Activated CD4-positive, alpha-beta T cell treated with anti-CD3 and anti-CD28 coated beads, Interleukin-2, amount 10 ng/mL, durations not matched to agents 7 days and 5 days (primary cell): Measurements from ENCODE around the gene PET100. TPM values are rescaled to one million over a fixed set of nuclear protein-coding genes. Genes with fewer than 3 reads are reported as not detected.

ENCODE experiments used
- CTCF ChIA-PET: fragments of 350-600 bp; sonication (Branson Sonifier 250); formaldehyde crosslinking; loops from one replicate; lab custom pipeline; 2021; ENCODE audit warnings: antibody characterized with exemption; lab: Charles Lee
- POLR2A ChIA-PET: fragments of 350-600 bp; sonication (Branson Sonifier 250); formaldehyde crosslinking; loops from one replicate; lab custom pipeline; 2021; ENCODE audit warnings: antibody characterized with exemption; lab: Charles Lee
- DNase-seq: peaks from one replicate; pipeline ENCODE4 v3.0.0-alpha.2; 2020
- H3K27ac Mint-ChIP-seq: one replicate; pipeline ENCODE4 v1.8.0; 2021; ENCODE audit warnings: mild to moderate bottlenecking, moderate library complexity, mixed read lengths
- H3K27me3 Mint-ChIP-seq: one replicate; pipeline ENCODE4 v1.8.0; 2021; ENCODE audit warnings: mixed read lengths
- H3K36me3 Mint-ChIP-seq: one replicate; pipeline ENCODE4 v1.8.0; 2021; ENCODE audit warnings: low read depth, mixed read lengths
- H3K4me1 Mint-ChIP-seq: one replicate; pipeline ENCODE4 v1.8.0; 2021; ENCODE audit warnings: mixed read lengths
- H3K4me3 Mint-ChIP-seq: one replicate; pipeline ENCODE4 v1.8.0; 2021; ENCODE audit warnings: mild to moderate bottlenecking, moderate library complexity, mixed read lengths
- H3K9me3 Mint-ChIP-seq: one replicate; pipeline ENCODE4 v1.8.0; 2021; ENCODE audit warnings: mixed read lengths
- total RNA-seq, 2 experiments: library from RNA; stranded (reverse); gene quantifications; one replicate each; pipeline ENCODE4 v1.2.3, GENCODE V29; 2021

Gene PET100
- total RNA-seq, 2 experiments from 2014 or later, result 108 to 169 TPM

- ChIA-PET CTCF (interaction anchor here (0.6 kb wide), 1 partner anchor 9 kb away, joined by 3 read pairs; no protein-coding TSS in a partner anchor), POLR2A (no interaction called here)
- Mint-ChIP-seq H3K27me3 (peaks cover 3% of the 10 kb centered on the region), H3K27ac (no peak overlapping the region), H3K4me3 (no peak overlapping the region), H3K9me3 (no peaks in the 10 kb centered on the region), H3K36me3 (no peaks in the 10 kb centered on the region), H3K4me1 (peaks cover 12% of the 10 kb centered on the region)
- no peak for DNase-seq
Observed at GRCh38 chr19:7603919-7604318, 25.7 kb upstream of the PET100 start.

GRCh38 chr19:7605490-7606222 lies 23.9 kb upstream of the PET100 start:
- no peaks in the 10 kb centered on the region for H3K9me3 Mint-ChIP-seq
- ChIA-PET CTCF (interaction anchor here (1.1 to 1.3 kb wide), 3 partner anchors 19 to 47 kb away, joined by 3 to 4 read pairs (median 3); partner anchors contain the start of genes PET100 and XAB2), POLR2A (interaction anchor here (0.5 kb wide), 1 partner anchor 17 kb away, joined by 3 read pairs; no protein-coding TSS in a partner anchor)
- H3K36me3 Mint-ChIP-seq, result no peaks in the 10 kb centered on the region
- H3K27me3 Mint-ChIP-seq, result peaks cover 3% of the 10 kb centered on the region
- H3K4me3 Mint-ChIP-seq, result no peak overlapping the region
- peaks cover 12% of the 10 kb centered on the region for H3K4me1 Mint-ChIP-seq
- no peak overlapping the region for H3K27ac Mint-ChIP-seq
- DNase-seq, result peak; percentile 30

GRCh38 chr19:7606289-7606688 lies 23.3 kb upstream of the PET100 start:
- Mint-ChIP-seq H3K36me3 (no peaks in the 10 kb centered on the region), H3K9me3 (no peaks in the 10 kb centered on the region), H3K4me3 (no peak overlapping the region), H3K27me3 (peaks cover 3% of the 10 kb centered on the region), H3K4me1 (peaks cover 12% of the 10 kb centered on the region), H3K27ac (no peak overlapping the region)
- ChIA-PET CTCF (interaction anchor here (1.1 to 1.3 kb wide), 2 partner anchors 19 to 23 kb away, joined by 3 to 4 read pairs; partner anchors contain the start of genes PET100 and XAB2), POLR2A (no interaction called here)
- DNase-seq, result no peak

DNA sequence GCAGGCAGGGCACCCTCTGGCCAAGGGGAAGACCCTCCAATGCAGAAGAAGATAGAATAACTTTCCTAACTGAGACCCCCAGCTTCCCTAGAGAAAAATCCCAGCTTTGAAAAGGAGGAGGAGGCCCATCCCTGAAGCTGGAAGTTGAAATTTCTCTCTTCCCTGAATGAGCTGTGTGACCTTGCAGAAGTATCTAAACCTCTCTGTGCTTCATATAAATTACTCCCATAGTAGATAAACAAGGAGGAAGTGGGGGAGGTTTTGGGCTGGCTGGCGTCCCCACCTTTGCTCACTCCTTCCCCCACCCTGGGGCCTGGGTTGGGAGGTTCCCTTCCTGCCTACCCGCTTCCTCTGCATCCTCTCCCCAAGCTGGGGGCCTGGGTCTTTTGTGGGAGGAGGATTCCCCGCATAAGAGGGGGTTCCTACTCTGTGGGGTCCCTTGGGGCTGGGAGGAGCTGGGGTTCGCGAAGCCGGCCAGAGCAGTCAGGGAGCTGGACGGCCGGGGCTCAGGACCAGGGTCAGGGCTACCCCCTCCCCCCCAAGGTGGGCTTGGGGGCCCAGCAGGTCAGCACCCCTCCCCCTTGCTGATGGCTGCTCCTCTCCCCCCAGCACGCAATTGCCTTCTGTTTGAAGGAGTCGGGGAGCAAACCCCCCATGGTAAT lies 22.2 kb upstream of the PET100 start:
- ChIA-PET CTCF (interaction anchor here (0.6 to 1.0 kb wide), 2 partner anchors 17 to 104 kb away, joined by 3 to 4 read pairs; no protein-coding TSS in a partner anchor), POLR2A (no interaction called here)
- no peak for DNase-seq
- Mint-ChIP-seq H3K27me3 (peaks cover under 1% of the 10 kb centered on the region), H3K4me1 (peaks cover 12% of the 10 kb centered on the region), H3K4me3 (no peak overlapping the region), H3K36me3 (no peaks in the 10 kb centered on the region), H3K9me3 (no peaks in the 10 kb centered on the region), H3K27ac (no peak overlapping the region)

GRCh38 chr19:7607874-7608560 lies 21.6 kb upstream of the PET100 start:
- POLR2A ChIA-PET, result no interaction called here
- Mint-ChIP-seq H3K36me3 (no peaks in the 10 kb centered on the region), H3K27me3 (no peaks in the 10 kb centered on the region), H3K27ac (no peak overlapping the region), H3K9me3 (no peaks in the 10 kb centered on the region), H3K4me3 (no peak overlapping the region), H3K4me1 (peaks cover 12% of the 10 kb centered on the region)
- CTCF ChIA-PET, result interaction anchor here (1.0 to 1.2 kb wide), 2 partner anchors 16 to 73 kb away, joined by 3 to 5 read pairs; partner anchors contain the start of gene TRAPPC5
- DNase-seq, result no peak

GRCh38 chr19:7610491-7611240 lies 18.9 kb upstream of the PET100 start:
- DNase-seq, result no peak
- H3K4me3 Mint-ChIP-seq, result no peak overlapping the region
- POLR2A ChIA-PET, result no interaction called here

GRCh38 chr19:7611541-7612279 lies 17.9 kb upstream of the PET100 start:
- no peak for DNase-seq
- no peaks in the 10 kb centered on the region for H3K9me3 Mint-ChIP-seq
- peak overlapping the region; percentile 25 for H3K27ac Mint-ChIP-seq
- ChIA-PET POLR2A (no interaction called here), CTCF (no interaction called here)
- no peaks in the 10 kb centered on the region for H3K27me3 Mint-ChIP-seq
- peaks cover 8% of the 10 kb centered on the region for H3K4me1 Mint-ChIP-seq
- no peaks in the 10 kb centered on the region for H3K36me3 Mint-ChIP-seq
- H3K4me3 Mint-ChIP-seq, result no peak overlapping the region

More at GRCh38 chr19:7610491-7611240, 18.9 kb upstream of the PET100 start:
- Mint-ChIP-seq H3K27me3 (no peaks in the 10 kb centered on the region), H3K36me3 (no peaks in the 10 kb centered on the region), H3K9me3 (no peaks in the 10 kb centered on the region), H3K4me1 (peaks cover 11% of the 10 kb centered on the region), H3K27ac (no peak overlapping the region)
- CTCF ChIA-PET, result no interaction called here

- Mint-ChIP-seq H3K4me1 (peaks cover 1% of the 10 kb centered on the region), H3K27ac (no peak overlapping the region), H3K9me3 (no peaks in the 10 kb centered on the region), H3K27me3 (no peaks in the 10 kb centered on the region), H3K4me3 (no peak overlapping the region), H3K36me3 (peaks cover 2% of the 10 kb centered on the region)
- no peak for DNase-seq
- ChIA-PET POLR2A (no interaction called here), CTCF (no interaction called here)
Observed at GRCh38 chr19:7612282-7613274, 17.0 kb upstream of the PET100 start.

- no peak overlapping the region for H3K4me3 Mint-ChIP-seq
- ChIA-PET POLR2A (interaction anchor here (0.5 kb wide), 1 partner anchor 1894 kb away, joined by 5 read pairs; the partner anchor contains the start of gene CATSPERD), CTCF (no interaction called here)
- no peaks in the 10 kb centered on the region for H3K4me1 Mint-ChIP-seq
- H3K36me3 Mint-ChIP-seq, result peaks cover 8% of the 10 kb centered on the region
- H3K27me3 Mint-ChIP-seq, result no peaks in the 10 kb centered on the region
- H3K9me3 Mint-ChIP-seq, result no peaks in the 10 kb centered on the region
- no peak overlapping the region for H3K27ac Mint-ChIP-seq
- DNase-seq, result no peak
Observed at GRCh38 chr19:7614859-7615741, 14.5 kb upstream of the PET100 start.

DNA sequence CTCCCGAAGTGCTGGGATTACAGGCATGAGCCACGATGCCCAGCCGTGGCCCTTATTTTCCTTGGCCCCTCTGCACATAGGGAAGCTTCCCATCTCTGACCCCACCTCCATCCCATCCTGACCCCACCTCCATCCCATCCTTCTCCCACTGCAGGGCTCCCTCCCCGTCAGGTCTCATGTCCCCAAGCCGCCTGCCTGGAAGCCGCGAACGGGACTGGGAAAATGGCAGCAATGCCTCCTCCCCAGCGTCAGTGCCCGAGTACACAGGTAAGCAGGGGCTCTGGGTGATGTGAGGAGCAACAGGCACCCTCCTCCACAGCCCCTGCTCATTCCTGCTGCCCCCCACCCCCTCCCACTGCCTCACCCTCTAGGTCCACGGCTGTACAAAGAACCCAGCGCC lies 12.4 kb upstream of the PET100 start:
- Mint-ChIP-seq H3K27me3 (no peaks in the 10 kb centered on the region), H3K27ac (no peak overlapping the region), H3K9me3 (no peaks in the 10 kb centered on the region), H3K4me1 (no peaks in the 10 kb centered on the region), H3K4me3 (no peak overlapping the region), H3K36me3 (peaks cover 14% of the 10 kb centered on the region)
- no peak for DNase-seq
- ChIA-PET CTCF (interaction anchor here (0.6 kb wide), 2 partner anchors 51 to 797 kb away, joined by 3 read pairs; no protein-coding TSS in a partner anchor), POLR2A (no interaction called here)
